Liver (tissue), 3 donors: ENCODE data around the gene SNX1.

Source experiments
- ATF3 ChIP-seq: IDR thresholded peaks from 2 replicates; pipeline ENCODE4 v1.6.1; 2016; ENCODE audit warnings: antibody characterized with exemption
- CTCF ChIP-seq: fragments of 150-350 bp; IDR thresholded peaks from 2 replicates; pipeline ENCODE4 v1.5.1; 2017; ENCODE audit warnings: improper control_type of control experiment, low read depth, low read length; ENCODE audit not compliant: missing input control
- HNF4G ChIP-seq: IDR thresholded peaks from 2 replicates; pipeline ENCODE4 v1.6.1; 2016; ENCODE audit warnings: antibody characterized with exemption
- RAD21 ChIP-seq, 2 donors: IDR thresholded peaks; 2 replicates each; pipeline ENCODE4 v1.6.1; 2016; ENCODE audit warnings: antibody characterized with exemption in 2 of 2, mild to moderate bottlenecking in 2 of 2
- YY1 ChIP-seq: IDR thresholded peaks from 2 replicates; pipeline ENCODE4 v1.6.1; 2016; ENCODE audit warnings: antibody characterized with exemption, mild to moderate bottlenecking
- TF ChIP-seq, protein P1 (sequence below): IDR thresholded peaks from 2 replicates; pipeline ENCODE4 v1.6.1; 2016; ENCODE audit warnings: antibody characterized with exemption, mild to moderate bottlenecking
- TF ChIP-seq, protein P2 (sequence below): IDR thresholded peaks from 2 replicates; pipeline ENCODE4 v1.6.1; 2016; ENCODE audit warnings: antibody characterized with exemption
- donor health status: healthy.
- donor health status: healthy.

GRCh38 chr15:64122444-64122843 is 26.7 kb downstream of the SNX1 start:
- TF ChIP-seq CTCF (no peak), YY1 (no peak), ATF3 (no peak), RAD21 (IDR thresholded peaks at IDR 0.05) (no peak), HNF4G (no peak)
- TF ChIP-seq, protein P1, sequence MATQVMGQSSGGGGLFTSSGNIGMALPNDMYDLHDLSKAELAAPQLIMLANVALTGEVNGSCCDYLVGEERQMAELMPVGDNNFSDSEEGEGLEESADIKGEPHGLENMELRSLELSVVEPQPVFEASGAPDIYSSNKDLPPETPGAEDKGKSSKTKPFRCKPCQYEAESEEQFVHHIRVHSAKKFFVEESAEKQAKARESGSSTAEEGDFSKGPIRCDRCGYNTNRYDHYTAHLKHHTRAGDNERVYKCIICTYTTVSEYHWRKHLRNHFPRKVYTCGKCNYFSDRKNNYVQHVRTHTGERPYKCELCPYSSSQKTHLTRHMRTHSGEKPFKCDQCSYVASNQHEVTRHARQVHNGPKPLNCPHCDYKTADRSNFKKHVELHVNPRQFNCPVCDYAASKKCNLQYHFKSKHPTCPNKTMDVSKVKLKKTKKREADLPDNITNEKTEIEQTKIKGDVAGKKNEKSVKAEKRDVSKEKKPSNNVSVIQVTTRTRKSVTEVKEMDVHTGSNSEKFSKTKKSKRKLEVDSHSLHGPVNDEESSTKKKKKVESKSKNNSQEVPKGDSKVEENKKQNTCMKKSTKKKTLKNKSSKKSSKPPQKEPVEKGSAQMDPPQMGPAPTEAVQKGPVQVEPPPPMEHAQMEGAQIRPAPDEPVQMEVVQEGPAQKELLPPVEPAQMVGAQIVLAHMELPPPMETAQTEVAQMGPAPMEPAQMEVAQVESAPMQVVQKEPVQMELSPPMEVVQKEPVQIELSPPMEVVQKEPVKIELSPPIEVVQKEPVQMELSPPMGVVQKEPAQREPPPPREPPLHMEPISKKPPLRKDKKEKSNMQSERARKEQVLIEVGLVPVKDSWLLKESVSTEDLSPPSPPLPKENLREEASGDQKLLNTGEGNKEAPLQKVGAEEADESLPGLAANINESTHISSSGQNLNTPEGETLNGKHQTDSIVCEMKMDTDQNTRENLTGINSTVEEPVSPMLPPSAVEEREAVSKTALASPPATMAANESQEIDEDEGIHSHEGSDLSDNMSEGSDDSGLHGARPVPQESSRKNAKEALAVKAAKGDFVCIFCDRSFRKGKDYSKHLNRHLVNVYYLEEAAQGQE, result no peak
- TF ChIP-seq, protein P2, sequence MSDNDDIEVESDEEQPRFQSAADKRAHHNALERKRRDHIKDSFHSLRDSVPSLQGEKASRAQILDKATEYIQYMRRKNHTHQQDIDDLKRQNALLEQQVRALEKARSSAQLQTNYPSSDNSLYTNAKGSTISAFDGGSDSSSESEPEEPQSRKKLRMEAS, result no peak
